PC-3 (cell line): ENCODE data around the gene JDP2. TPM values are rescaled to one million over a fixed set of nuclear protein-coding genes. Genes with fewer than 3 reads are reported as not detected.

Experiments used
- ATAC-seq: fragments of 200-7000 bp; cut with Tn5 transposase; 2 replicates; pipeline ENCODE4 v1.9.1; 2020; ENCODE audit warnings: mild to moderate bottlenecking, moderate library complexity
- BruUV-seq: library from RNA; stranded (reverse); fragments of 400-500 nt; replicated peaks from 2 replicates; lab custom pipeline; 2021; lab: Mats Ljungman, UMichigan
- CTCF ChIA-PET: fragments of 300-600 bp; sonication (Branson Sonifier 250); formaldehyde crosslinking; loops from one replicate; lab custom pipeline; 2022; ENCODE audit warnings: antibody characterized with exemption; lab: Charles Lee
- POLR2A ChIA-PET: fragments of 300-600 bp; sonication (Branson Sonifier 250); formaldehyde crosslinking; loops from one replicate; lab custom pipeline; 2022; ENCODE audit warnings: antibody characterized with exemption; ENCODE audit not compliant: unreplicated experiment; lab: Charles Lee
- DNase-seq: peaks from one replicate; pipeline ENCODE4 v3.0.0-alpha.2; 2015
- H2AFZ ChIP-seq: fragments of 300-600 bp; sonication (generic); 2 replicates; pipeline ENCODE4 v1.6.0; 2016; ENCODE audit warnings: antibody characterized with exemption, low read length
- H3F3A ChIP-seq: fragments of 300-600 bp; sonication (generic); one replicate; pipeline ENCODE4 v1.6.0; 2017; ENCODE audit warnings: antibody characterized with exemption, low read length, control low read depth, mild to moderate bottlenecking; ENCODE audit not compliant: unreplicated experiment
- H3K27ac ChIP-seq: fragments of 300-600 bp; sonication (generic); 2 replicates; pipeline ENCODE4 v1.5.1; 2016; ENCODE audit warnings: mild to moderate bottlenecking, low read length
- H3K27me3 ChIP-seq: fragments of 300-600 bp; sonication (generic); 2 replicates; pipeline ENCODE4 v1.6.1; 2016; ENCODE audit warnings: low read length, mixed read lengths
- H3K36me3 ChIP-seq: fragments of 300-600 bp; sonication (generic); 2 replicates; pipeline ENCODE4 v1.6.1; 2016; ENCODE audit warnings: low read depth, mixed run types, low read length, mixed read lengths
- H3K4me1 ChIP-seq: fragments of 300-600 bp; sonication (generic); 2 replicates; pipeline ENCODE4 v1.5.1; 2016; ENCODE audit warnings: low read length; ENCODE audit not compliant: insufficient read depth
- H3K4me2 ChIP-seq: fragments of 300-600 bp; sonication (generic); 2 replicates; pipeline ENCODE4 v1.6.0; 2016; ENCODE audit warnings: low read length
- H3K4me3 ChIP-seq: fragments of 300-600 bp; sonication (generic); 2 replicates; pipeline ENCODE4 v1.5.1; 2016; ENCODE audit warnings: mild to moderate bottlenecking, low read length, mixed read lengths
- H3K79me2 ChIP-seq: fragments of 300-600 bp; sonication (generic); 2 replicates; pipeline ENCODE4 v1.6.1; 2017; ENCODE audit warnings: low read length, mixed read lengths
- H3K9ac ChIP-seq: fragments of 300-600 bp; sonication (generic); 2 replicates; pipeline ENCODE4 v1.6.0; 2016; ENCODE audit warnings: mild to moderate bottlenecking, low read length
- H3K9me2 ChIP-seq: fragments of 300-600 bp; sonication (generic); replicated peaks from 2 replicates; pipeline ENCODE4 v1.6.1; 2016; ENCODE audit warnings: mixed run types, low read length, mixed read lengths
- H3K9me3 ChIP-seq: fragments of 300-600 bp; sonication (generic); 2 replicates; pipeline ENCODE4 v1.6.1; 2016; ENCODE audit warnings: low read length, mixed read lengths
- H4K20me1 ChIP-seq: fragments of 300-600 bp; sonication (generic); 2 replicates; pipeline ENCODE4 v1.6.1; 2016; ENCODE audit warnings: low read length, mixed read lengths
- CTCF ChIP-seq: fragments of 300-600 bp; sonication (generic); conservative IDR thresholded peaks from 2 replicates; pipeline ENCODE4 v1.5.1; 2017; ENCODE audit warnings: antibody characterized with exemption, low read depth, mild to moderate bottlenecking, low read length
- EZH2 ChIP-seq: fragments of 300-600 bp; sonication (generic); IDR thresholded peaks from one replicate; pipeline ENCODE4 v1.6.1; 2017; ENCODE audit warnings: antibody characterized with exemption, mild to moderate bottlenecking, low read length; ENCODE audit not compliant: unreplicated experiment
- EZH2phosphoT487 ChIP-seq: fragments of 300-600 bp; sonication (generic); IDR thresholded peaks from 2 replicates; pipeline ENCODE4 v1.6.1; 2018; ENCODE audit warnings: mild to moderate bottlenecking, antibody characterized with exemption, low read length, borderline replicate concordance
- intact Hi-C: fragments of 100-400 bp; cut with micrococcal nuclease; formaldehyde crosslinking; loops from 2 replicates; pipeline ENCODE4 v1.9.0; 2023
- total RNA-seq: library from RNA; depleted of rRNA; stranded (reverse); fragments of >200 nt; gene quantifications from 2 replicates; pipeline ENCODE4 v1.2.3, GENCODE V29; 2014

The JDP2 gene
- total RNA-seq, 1 experiment from 2014 or later, result 5.8 TPM

DNA sequence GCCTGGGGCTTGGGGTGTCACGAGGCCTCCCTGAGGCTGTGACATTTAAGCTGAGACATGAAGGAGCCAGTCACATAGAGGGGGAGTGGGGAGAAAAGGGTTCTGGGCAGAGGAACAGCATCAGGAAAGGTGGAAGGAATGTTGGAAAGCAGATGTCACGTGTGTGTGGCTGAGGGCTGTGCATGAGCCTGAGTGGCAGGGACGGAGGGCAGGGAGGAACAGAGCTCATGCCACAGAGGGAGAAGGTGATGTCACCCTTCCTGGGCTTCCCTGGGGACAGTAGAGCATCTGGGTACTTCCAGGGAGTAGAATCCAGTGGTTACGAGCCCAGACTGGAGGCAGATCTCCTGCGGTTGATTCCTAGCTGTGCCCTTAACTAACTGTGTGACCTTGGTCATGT is 32.0 kb upstream of the JDP2 start:
- ChIA-PET CTCF (no interaction called here), POLR2A (no interaction called here)
- H3K4me1 ChIP-seq, result peaks cover 14% of the 10 kb centered on the region
- no peak overlapping the region for H3K4me3 ChIP-seq
- H3K9me3 ChIP-seq, result no peaks in the 10 kb centered on the region
- no peak overlapping the region for H3K27ac ChIP-seq
- DNase-seq, result no peak
- H3K79me2 ChIP-seq, result no peaks in the 10 kb centered on the region
- no peaks in the 10 kb centered on the region for H3K9me2 ChIP-seq
- no peaks in the 10 kb centered on the region for H3K36me3 ChIP-seq
- H3K27me3 ChIP-seq, result peaks cover 15% of the 10 kb centered on the region; the same call in 1 of the 2 replicates
- no TSS peak for BruUV-seq
- no peak overlapping the region for H3K4me2 ChIP-seq
- H3K9ac ChIP-seq, result no peak overlapping the region
- no peaks in the 10 kb centered on the region for H3F3A ChIP-seq
- H2AFZ ChIP-seq, result no peak overlapping the region
- no peak for TF ChIP-seq EZH2phosphoT487
- no peak for TF ChIP-seq CTCF
- no peak for TF ChIP-seq EZH2
- intact Hi-C loops, result no loop called here
- H4K20me1 ChIP-seq, result no peaks in the 10 kb centered on the region
- ATAC-seq, result no peak

GRCh38 chr14:75399321-75399720 is 28.5 kb upstream of the JDP2 start:
- Histone ChIP-seq H3K9me2 (no peaks in the 10 kb centered on the region), H3K79me2 (no peaks in the 10 kb centered on the region), H3K4me2 (no peak overlapping the region), H3K4me1 (peaks cover 15% of the 10 kb centered on the region), H3K36me3 (no peaks in the 10 kb centered on the region), H3K9ac (no peak overlapping the region), H3K9me3 (no peaks in the 10 kb centered on the region), H3K4me3 (no peak overlapping the region), H2AFZ (no peak overlapping the region), H4K20me1 (no peaks in the 10 kb centered on the region), H3F3A (no peaks in the 10 kb centered on the region), H3K27ac (no peak overlapping the region), H3K27me3 (peaks cover 15% of the 10 kb centered on the region)
- intact Hi-C loops, result no loop called here
- DNase-seq, result no peak
- POLR2A ChIA-PET, result no interaction called here
- no peak for ATAC-seq
- CTCF ChIA-PET, result no interaction called here
- TF ChIP-seq CTCF, result no peak
- TF ChIP-seq EZH2, result no peak
- no peak for TF ChIP-seq EZH2phosphoT487
- no TSS peak for BruUV-seq

- no TSS peak for BruUV-seq
- peak; percentile 97 for DNase-seq
- intact Hi-C loops, result no loop called here
- ATAC-seq, result peak; percentile 96
- Histone ChIP-seq H3F3A (no peaks in the 10 kb centered on the region), H4K20me1 (no peaks in the 10 kb centered on the region), H3K9me3 (no peaks in the 10 kb centered on the region), H3K27me3 (peaks cover 12% of the 10 kb centered on the region), H3K9ac (no peak overlapping the region), H2AFZ (peak overlapping the region; percentile 24; the same call in 1 of the 2 replicates), H3K4me3 (no peak overlapping the region), H3K27ac (peak overlapping the region; percentile 37), H3K4me2 (peak overlapping the region; percentile 35), H3K4me1 (peaks cover 15% of the 10 kb centered on the region), H3K79me2 (no peaks in the 10 kb centered on the region), H3K9me2 (no peaks in the 10 kb centered on the region), H3K36me3 (no peaks in the 10 kb centered on the region)
- POLR2A ChIA-PET, result interaction anchor here (0.5 to 0.7 kb wide), 2 partner anchors 454 to 464 kb away, joined by 3 read pairs; no protein-coding TSS in a partner anchor
- CTCF ChIA-PET, result interaction anchor here (0.6 kb wide), 1 partner anchor 246 kb away, joined by 3 read pairs; no protein-coding TSS in a partner anchor
- TF ChIP-seq EZH2phosphoT487 (peak; percentile 57; the same call in 1 of the 2 replicates), EZH2 (no peak)
Observed at GRCh38 chr14:75399843-75400775, 27.7 kb upstream of the JDP2 start.
